Activated T-cell treated with anti-CD3 and anti-CD28 coated beads, Interleukin-2, amount 50 U/mL, for 72 hours (primary cell): ENCODE data around the gene PCDHGA3. TPM values are rescaled to one million over a fixed set of nuclear protein-coding genes. Genes with fewer than 3 reads are reported as not detected.
A peak's percentile ranks its signal among the peaks of the same experiment; 100 is the strongest.
"Not testable (repeated sequence)": the region's sequence is repeated elsewhere in the genome, so short reads cannot be mapped to it uniquely, and the experiment has no call there.

Experiments
- ATAC-seq, 2 donors: fragments of 150-1000 bp; cut with Tn5 transposase; replicated peaks in 1 of 2; 2 replicates each; pipeline ENCODE4 v1.10.0; 2021; ENCODE audit warnings: moderate library complexity in 2 of 2, mild to moderate bottlenecking in 1 of 2
- DNase-seq, 2 donors: peaks; one replicate each; pipeline ENCODE4 v3.0.0; 2021 to 2022; ENCODE audit warnings: mixed read lengths in 1 of 2
- H3K27ac Mint-ChIP-seq: one replicate; pipeline ENCODE4 v1.8.0; 2022; ENCODE audit warnings: mild to moderate bottlenecking, moderate library complexity, mixed read lengths
- H3K27me3 Mint-ChIP-seq: one replicate; pipeline ENCODE4 v1.8.0; 2022; ENCODE audit warnings: low read depth, mixed read lengths
- H3K36me3 Mint-ChIP-seq, 2 donors: one replicate each; pipeline ENCODE4 v1.8.0; 2022; ENCODE audit warnings: mixed read lengths in 2 of 2, mild to moderate bottlenecking in 1 of 2; ENCODE audit not compliant: insufficient read depth in 2 of 2
- H3K4me1 Mint-ChIP-seq: one replicate; pipeline ENCODE4 v1.8.0; 2022; ENCODE audit warnings: low read depth, mixed read lengths
- H3K4me3 Mint-ChIP-seq, 2 donors: one replicate each; pipeline ENCODE4 v1.8.0; 2022; ENCODE audit warnings: mild to moderate bottlenecking in 2 of 2, mixed read lengths in 2 of 2, moderate library complexity in 2 of 2
- H3K9me3 Mint-ChIP-seq, 2 donors: one replicate each; pipeline ENCODE4 v1.8.0; 2022; ENCODE audit warnings: mixed read lengths in 2 of 2
- total RNA-seq, 2 donors: library from RNA; stranded (reverse); gene quantifications; one replicate each; pipeline ENCODE4 v1.2.3, GENCODE V29; 2022

The PCDHGA3 gene
- total RNA-seq, 2 donors from 2014 or later: 0.12 TPM; not detected in 1

- Mint-ChIP-seq H3K27ac (no peak overlapping the region), H3K36me3 (peaks cover 13 to 29% of the 10 kb centered on the region in 2 donors), H3K27me3 (peaks cover 74% of the 10 kb centered on the region), H3K9me3 (peaks cover 7 to 11% of the 10 kb centered on the region in 2 donors), H3K4me3 (no peak overlapping the region), H3K4me1 (peaks cover 9% of the 10 kb centered on the region)
- ATAC-seq (no peak), DNase-seq (no peak)
These were observed 31.0 kb downstream of the PCDHGA3 start for GRCh38 chr5:141374627-141375026.

GRCh38 chr5:141375444-141376155, 32.0 kb downstream of the PCDHGA3 start:
- H3K27me3 Mint-ChIP-seq: peaks cover 69% of the 10 kb centered on the region
- not testable (repeated sequence) for ATAC-seq, H3K27ac Mint-ChIP-seq, H3K4me1 Mint-ChIP-seq, H3K4me3 Mint-ChIP-seq, DNase-seq
- peaks cover 13 to 29% of the 10 kb centered on the region in 2 donors for H3K36me3 Mint-ChIP-seq
- peaks cover 7 to 11% of the 10 kb centered on the region in 2 donors for H3K9me3 Mint-ChIP-seq

- peaks cover 77% of the 10 kb centered on the region for H3K27me3 Mint-ChIP-seq
- no peak within 1 kb of the TSS for H3K27ac Mint-ChIP-seq
- ATAC-seq: no peak
- peak within 1 kb of the TSS; percentile 62 to 75 for H3K4me3 Mint-ChIP-seq
- no peak for DNase-seq
- peaks cover 4 to 10% of the 10 kb centered on the region in 2 donors for H3K9me3 Mint-ChIP-seq
- H3K4me1 Mint-ChIP-seq: peaks cover 9% of the 10 kb centered on the region
- peaks cover 12 to 26% of the 10 kb centered on the region in 2 donors for H3K36me3 Mint-ChIP-seq
These were observed 39.1 kb downstream of the PCDHGA3 start, which contains the start of gene PCDHGA7 for GRCh38 chr5:141382469-141383294. PCDHGA7 (plus strand) TSS chr5:141382742; CDS start chr5:141382900, 158 bp downstream.

DNA sequence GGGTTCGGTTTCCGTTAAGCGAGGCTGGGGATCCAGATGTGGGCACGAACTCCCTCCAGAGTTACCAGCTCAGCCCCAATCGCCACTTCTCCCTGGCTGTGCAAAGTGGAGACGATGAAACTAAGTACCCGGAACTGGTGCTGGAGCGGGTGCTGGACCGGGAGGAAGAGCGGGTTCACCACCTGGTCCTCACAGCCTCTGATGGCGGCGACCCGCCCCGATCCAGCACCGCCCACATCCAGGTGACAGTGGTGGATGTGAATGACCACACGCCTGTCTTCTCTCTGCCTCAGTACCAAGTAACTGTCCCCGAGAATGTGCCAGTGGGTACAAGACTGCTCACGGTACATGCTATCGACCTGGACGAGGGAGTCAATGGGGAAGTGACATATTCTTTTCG, 39.7 kb downstream of the PCDHGA3 start:
- peaks cover 9% of the 10 kb centered on the region for H3K4me1 Mint-ChIP-seq
- DNase-seq: no peak
- H3K4me3 Mint-ChIP-seq: peak overlapping the region in 1 of 2 donors; percentile 75
- H3K36me3 Mint-ChIP-seq: peaks cover 13 to 28% of the 10 kb centered on the region in 2 donors
- no peak for ATAC-seq
- peaks cover 79% of the 10 kb centered on the region for H3K27me3 Mint-ChIP-seq
- H3K27ac Mint-ChIP-seq: no peak overlapping the region
- H3K9me3 Mint-ChIP-seq: peaks cover 5 to 12% of the 10 kb centered on the region in 2 donors

DNA sequence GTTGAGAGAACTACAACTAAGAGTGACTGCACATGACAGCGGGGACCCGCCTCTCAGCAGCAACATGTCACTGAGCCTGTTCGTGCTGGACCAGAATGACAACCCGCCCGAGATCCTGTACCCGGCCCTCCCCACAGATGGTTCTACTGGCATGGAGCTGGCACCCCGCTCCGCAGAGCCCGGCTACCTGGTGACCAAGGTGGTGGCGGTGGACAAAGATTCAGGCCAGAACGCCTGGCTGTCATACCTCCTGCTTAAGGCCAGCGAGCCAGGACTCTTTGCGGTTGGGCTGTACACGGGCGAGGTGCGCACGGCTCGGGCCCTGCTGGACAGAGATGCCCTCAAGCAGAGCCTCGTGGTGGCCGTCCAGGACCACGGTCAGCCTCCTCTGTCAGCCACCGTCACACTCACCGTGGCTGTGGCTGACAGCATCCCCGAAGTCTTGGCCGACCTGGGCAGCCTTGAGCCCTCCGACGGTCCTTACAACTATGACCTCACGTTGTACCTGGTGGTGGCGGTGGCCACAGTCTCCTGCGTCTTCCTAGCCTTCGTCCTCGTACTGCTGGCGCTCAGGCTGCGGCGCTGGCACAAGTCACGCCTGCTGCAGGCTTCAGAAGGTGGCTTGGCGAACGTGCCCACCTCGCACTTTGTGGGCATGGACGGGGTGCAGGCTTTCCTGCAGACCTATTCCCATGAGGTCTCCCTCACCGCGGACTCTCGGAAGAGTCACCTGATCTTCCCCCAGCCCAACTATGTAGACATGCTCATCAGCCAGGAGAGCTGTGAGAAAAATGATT, 41.0 kb downstream of the PCDHGA3 start:
- Mint-ChIP-seq H3K4me3 (no peak overlapping the region), H3K27me3 (peaks cover 82% of the 10 kb centered on the region), H3K36me3 (peaks cover 15 to 40% of the 10 kb centered on the region in 2 donors), H3K27ac (no peak overlapping the region), H3K9me3 (peaks cover 11 to 14% of the 10 kb centered on the region in 2 donors), H3K4me1 (peaks cover 9% of the 10 kb centered on the region)
- ATAC-seq: no peak
- no peak for DNase-seq

- ATAC-seq: peak; percentile 41 to 65
- Mint-ChIP-seq H3K27me3 (peaks cover 87% of the 10 kb centered on the region), H3K9me3 (peaks cover 16 to 20% of the 10 kb centered on the region in 2 donors), H3K36me3 (peaks cover 24 to 45% of the 10 kb centered on the region in 2 donors), H3K4me3 (peak within 1 kb of the TSS; percentile 43 to 51)
- not testable (repeated sequence) for H3K4me1 Mint-ChIP-seq, H3K27ac Mint-ChIP-seq
- peak in 1 of 2 donors; percentile 30 for DNase-seq
These were observed 44.1 kb downstream of the PCDHGA3 start, which contains the start of gene PCDHGB4 for GRCh38 chr5:141387557-141388311. PCDHGB4 (plus strand) TSS chr5:141387698; CDS start chr5:141387885, 187 bp downstream.

DNA sequence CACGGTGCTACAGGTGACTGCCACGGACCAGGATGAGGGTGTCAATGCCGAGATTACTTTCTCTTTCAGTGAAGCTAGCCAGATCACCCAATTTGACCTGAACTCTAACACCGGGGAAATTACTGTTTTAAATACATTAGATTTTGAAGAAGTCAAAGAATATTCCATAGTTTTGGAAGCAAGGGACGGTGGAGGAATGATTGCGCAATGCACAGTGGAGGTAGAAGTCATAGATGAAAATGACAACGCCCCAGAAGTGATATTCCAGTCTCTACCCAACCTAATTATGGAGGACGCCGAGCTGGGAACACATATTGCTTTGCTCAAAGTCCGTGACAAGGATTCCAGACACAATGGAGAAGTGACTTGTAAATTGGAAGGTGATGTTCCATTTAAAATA, 45.0 kb downstream of the PCDHGA3 start:
- no peak for ATAC-seq
- H3K4me1 Mint-ChIP-seq: peaks cover 6% of the 10 kb centered on the region
- H3K27me3 Mint-ChIP-seq: peaks cover 85% of the 10 kb centered on the region
- H3K36me3 Mint-ChIP-seq: peaks cover 22 to 48% of the 10 kb centered on the region in 2 donors
- H3K27ac Mint-ChIP-seq: no peak overlapping the region
- H3K4me3 Mint-ChIP-seq: no peak overlapping the region
- no peak for DNase-seq
- peaks cover 14 to 20% of the 10 kb centered on the region in 2 donors for H3K9me3 Mint-ChIP-seq

DNA sequence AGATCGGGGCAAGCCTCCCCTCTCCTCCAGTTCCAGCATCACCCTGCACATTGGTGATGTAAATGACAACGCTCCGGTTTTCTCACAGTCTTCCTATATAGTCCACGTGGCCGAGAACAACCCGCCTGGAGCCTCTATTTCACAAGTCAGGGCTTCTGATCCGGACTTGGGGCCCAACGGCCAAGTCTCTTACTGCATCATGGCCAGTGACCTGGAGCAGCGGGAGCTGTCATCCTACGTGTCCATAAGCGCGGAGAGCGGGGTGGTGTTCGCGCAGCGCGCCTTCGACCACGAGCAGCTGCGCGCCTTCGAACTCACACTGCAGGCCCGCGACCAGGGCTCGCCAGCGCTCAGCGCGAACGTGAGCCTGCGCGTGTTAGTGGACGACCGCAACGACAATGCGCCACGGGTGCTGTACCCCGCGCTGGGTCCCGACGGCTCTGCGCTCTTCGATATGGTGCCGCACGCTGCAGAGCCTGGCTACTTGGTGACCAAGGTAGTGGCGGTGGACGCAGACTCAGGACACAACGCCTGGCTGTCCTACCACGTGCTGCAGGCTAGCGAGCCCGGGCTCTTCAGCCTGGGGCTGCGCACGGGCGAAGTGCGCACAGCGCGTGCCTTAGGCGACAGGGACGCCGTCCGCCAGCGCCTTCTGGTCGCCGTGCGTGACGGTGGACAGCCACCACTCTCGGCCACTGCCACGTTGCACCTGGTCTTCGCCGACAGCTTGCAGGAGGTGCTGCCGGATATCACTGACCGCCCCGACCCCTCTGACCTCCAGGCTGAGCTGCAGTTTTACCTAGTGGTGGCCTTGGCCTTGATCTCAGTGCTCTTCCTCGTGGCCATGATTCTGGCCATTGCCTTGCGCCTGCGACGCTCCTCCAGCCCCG, 45.8 kb downstream of the PCDHGA3 start:
- Mint-ChIP-seq H3K27ac (no peak overlapping the region), H3K4me3 (no peak overlapping the region)

GRCh38 chr5:141392429-141393198, 49.0 kb downstream of the PCDHGA3 start, which contains the start of gene PCDHGA8:
PCDHGA8 (plus strand) TSS chr5:141392633; CDS start chr5:141392814, 181 bp downstream.
- peak within 1 kb of the TSS in 1 of 2 donors; percentile 46 for H3K4me3 Mint-ChIP-seq

More for the DNA sequence above, 45.8 kb downstream of the PCDHGA3 start:
- no peak for DNase-seq
- Mint-ChIP-seq H3K9me3 (peaks cover 16 to 23% of the 10 kb centered on the region in 2 donors), H3K4me1 (peaks cover 6% of the 10 kb centered on the region), H3K27me3 (peaks cover 85% of the 10 kb centered on the region), H3K36me3 (peaks cover 23 to 49% of the 10 kb centered on the region in 2 donors)
- ATAC-seq: no peak

GRCh38 chr5:141393267-141393666, 49.6 kb downstream of the PCDHGA3 start:
- peaks cover 16% of the 10 kb centered on the region in 2 donors for H3K9me3 Mint-ChIP-seq
- H3K27me3 Mint-ChIP-seq: peaks cover 74% of the 10 kb centered on the region
- H3K4me1 Mint-ChIP-seq: peaks cover 6% of the 10 kb centered on the region
- no peak overlapping the region for H3K27ac Mint-ChIP-seq
- no peak overlapping the region for H3K4me3 Mint-ChIP-seq
- peaks cover 16 to 44% of the 10 kb centered on the region in 2 donors for H3K36me3 Mint-ChIP-seq
- DNase-seq (no peak), ATAC-seq (no peak)

More at GRCh38 chr5:141392429-141393198, 49.0 kb downstream of the PCDHGA3 start, which contains the start of gene PCDHGA8:
- peaks cover 6% of the 10 kb centered on the region for H3K4me1 Mint-ChIP-seq
- H3K9me3 Mint-ChIP-seq: peaks cover 16 to 17% of the 10 kb centered on the region in 2 donors
- H3K27ac Mint-ChIP-seq: no peak within 1 kb of the TSS
- H3K27me3 Mint-ChIP-seq: peaks cover 76% of the 10 kb centered on the region
- DNase-seq (no peak), ATAC-seq (no peak)
- H3K36me3 Mint-ChIP-seq: peaks cover 16 to 46% of the 10 kb centered on the region in 2 donors
